Upper lobe of left lung (tissue), 6 donors: Measurements from ENCODE around the gene MEG3. TPM values are rescaled to one million over a fixed set of nuclear protein-coding genes. Genes with fewer than 3 reads are reported as not detected.

Experiments
- ATAC-seq, 2 donors: fragments of 200-7000 bp; cut with Tn5 transposase; one replicate each; pipeline ENCODE4 v1.9.1; 2022; ENCODE audit warnings: mild to moderate bottlenecking in 2 of 2, moderate library complexity in 2 of 2; ENCODE audit not compliant: low FRiP score in 2 of 2
- DNase-seq, 2 donors: peaks; one replicate each; pipeline ENCODE4 v3.0.0-alpha.2; 2019 to 2020
- H3K27ac ChIP-seq, 4 donors: fragments of 200-600 bp; sonication (generic); one replicate each; pipeline ENCODE4 v1.5.1; 2016 to 2019
- H3K27me3 ChIP-seq, 4 donors: fragments of 200-600 bp; sonication (generic); one replicate each; pipeline ENCODE4 v1.5.1; 2017 to 2019
- H3K36me3 ChIP-seq, 4 donors: fragments of 200-600 bp; sonication (generic); one replicate each; pipeline ENCODE4 v1.5.1; 2016 to 2019
- H3K4me1 ChIP-seq, 4 donors: fragments of 200-600 bp; sonication (generic); one replicate each; pipeline ENCODE4 v1.5.1; 2018 to 2019
- H3K4me3 ChIP-seq, 4 donors: fragments of 200-600 bp; sonication (generic); one replicate each; pipeline ENCODE4 v1.5.1; 2017 to 2019; ENCODE audit warnings: mild to moderate bottlenecking in 2 of 4, moderate library complexity in 1 of 4
- H3K9me3 ChIP-seq, 4 donors: fragments of 200-600 bp; sonication (generic); one replicate each; pipeline ENCODE4 v1.5.1; 2018 to 2019
- EP300 ChIP-seq, 4 donors: sonication (generic); formaldehyde crosslinking; IDR thresholded peaks; one replicate each; pipeline ENCODE4 v1.5.1; 2017; ENCODE audit warnings: antibody characterized with exemption in 4 of 4, control low read depth in 2 of 4
- POLR2A ChIP-seq, 4 donors: fragments of 450-650 bp; IDR thresholded peaks; one replicate each; pipeline ENCODE4 v1.5.1; 2016 to 2017; ENCODE audit warnings: antibody characterized with exemption in 4 of 4, mild to moderate bottlenecking in 2 of 4
- POLR2AphosphoS5 ChIP-seq, 2 donors: sonication (generic); formaldehyde crosslinking; IDR thresholded peaks; one replicate each; pipeline ENCODE4 v1.5.1; 2017; ENCODE audit warnings: antibody characterized with exemption in 2 of 2
- WGBS, 2 donors: methylation state at CpG; one replicate each; pipeline ENCODE4 v1.1.5; 2017 to 2018; 5-methylcytosine and 5-hydroxymethylcytosine counted together
- total RNA-seq, 6 donors: library from RNA; depleted of rRNA in 4 of 6; stranded (reverse); fragments of >200 nt in 4 of 6; gene quantifications; one replicate each; pipeline versions ENCODE4 v1.1.0 to v1.2.1, GENCODE V29; 2016 to 2021
- TF ChIP-seq, protein P1 (sequence below), 6 experiments: fragments of 450-650 bp in 4 of 6; fragments of 200-600 bp in 2 of 6; sonication (generic) in 2 of 6; IDR thresholded peaks; one replicate each; pipeline ENCODE4 v1.5.1; 2016 to 2019; ENCODE audit warnings: antibody characterized with exemption in 6 of 6
- donor health status: DM: no; HTN: no; CAD: no; lungs with moderate emphysema.
- donor health status: DM: no; HTN: yes; CAD: no; lungs with severe emphysema.

Gene MEG3
- total RNA-seq = 10 to 100 TPM in 4 of 6 donors, 1 to 10 TPM in 2; 3.9 to 39.8 (median 17.5) TPM

DNA sequence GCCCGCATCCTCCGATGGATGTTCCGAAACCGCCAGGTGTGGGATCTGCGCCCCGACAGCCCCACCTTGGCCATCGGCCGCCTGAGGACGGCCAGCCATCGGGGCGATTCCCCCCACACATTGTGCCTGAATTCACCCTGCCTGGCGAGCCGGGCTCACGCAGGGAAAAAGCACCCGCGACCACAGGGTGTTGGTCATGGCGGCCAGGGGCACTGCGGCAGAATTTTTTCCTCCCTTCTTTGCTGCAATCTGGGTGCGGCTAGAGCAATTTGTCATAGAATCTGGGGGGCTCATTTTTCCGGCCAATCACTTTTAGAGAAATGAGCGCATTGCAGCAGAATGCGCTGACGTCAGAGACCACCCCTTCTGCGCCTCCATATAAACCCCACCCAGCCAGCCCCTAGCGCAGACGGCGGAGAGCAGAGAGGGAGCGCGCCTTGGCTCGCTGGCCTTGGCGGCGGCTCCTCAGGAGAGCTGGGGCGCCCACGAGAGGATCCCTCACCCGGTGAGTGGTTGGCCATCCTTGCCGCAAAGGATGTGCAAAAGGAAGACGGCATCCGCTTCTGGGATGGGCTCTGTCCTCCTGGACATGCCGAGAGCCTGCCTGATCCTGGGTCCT lies at the start of gene MEG3:
Gene MEG3 (plus strand): TSS at position 406 of the 619 bp plus-strand sequence.
- H3K9me3 ChIP-seq = peaks cover 0 to 9% (median 2%) of the 10 kb centered on the region in 4 donors
- peaks cover 0 to 17% (median 1%) of the 10 kb centered on the region in 4 donors for H3K4me1 ChIP-seq
- no peaks in the 10 kb centered on the region for H3K36me3 ChIP-seq
- TF ChIP-seq EP300 (IDR thresholded peaks at IDR 0.05) (no peak), POLR2AphosphoS5 (IDR thresholded peaks at IDR 0.05) (peak in 1 of 2 donors; percentile 39), POLR2A (IDR thresholded peaks at IDR 0.05) (peak in 1 of 4 donors; percentile 19)
- TF ChIP-seq, protein P1, sequence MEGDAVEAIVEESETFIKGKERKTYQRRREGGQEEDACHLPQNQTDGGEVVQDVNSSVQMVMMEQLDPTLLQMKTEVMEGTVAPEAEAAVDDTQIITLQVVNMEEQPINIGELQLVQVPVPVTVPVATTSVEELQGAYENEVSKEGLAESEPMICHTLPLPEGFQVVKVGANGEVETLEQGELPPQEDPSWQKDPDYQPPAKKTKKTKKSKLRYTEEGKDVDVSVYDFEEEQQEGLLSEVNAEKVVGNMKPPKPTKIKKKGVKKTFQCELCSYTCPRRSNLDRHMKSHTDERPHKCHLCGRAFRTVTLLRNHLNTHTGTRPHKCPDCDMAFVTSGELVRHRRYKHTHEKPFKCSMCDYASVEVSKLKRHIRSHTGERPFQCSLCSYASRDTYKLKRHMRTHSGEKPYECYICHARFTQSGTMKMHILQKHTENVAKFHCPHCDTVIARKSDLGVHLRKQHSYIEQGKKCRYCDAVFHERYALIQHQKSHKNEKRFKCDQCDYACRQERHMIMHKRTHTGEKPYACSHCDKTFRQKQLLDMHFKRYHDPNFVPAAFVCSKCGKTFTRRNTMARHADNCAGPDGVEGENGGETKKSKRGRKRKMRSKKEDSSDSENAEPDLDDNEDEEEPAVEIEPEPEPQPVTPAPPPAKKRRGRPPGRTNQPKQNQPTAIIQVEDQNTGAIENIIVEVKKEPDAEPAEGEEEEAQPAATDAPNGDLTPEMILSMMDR (IDR thresholded peaks at IDR 0.05) = no peak
- peak within 1 kb of the TSS in 2 of 4 donors; percentile 16 to 22 for H3K4me3 ChIP-seq
- ATAC-seq (peak; percentile 34 to 67), DNase-seq (no peak)
- H3K27me3 ChIP-seq = peaks cover 0 to 13% (median 3%) of the 10 kb centered on the region in 4 donors
- H3K27ac ChIP-seq = no peak within 1 kb of the TSS
- WGBS, 2 donors = 58 to 60% methylated on average over 26 to 35 of the region's 39 CpGs

DNA sequence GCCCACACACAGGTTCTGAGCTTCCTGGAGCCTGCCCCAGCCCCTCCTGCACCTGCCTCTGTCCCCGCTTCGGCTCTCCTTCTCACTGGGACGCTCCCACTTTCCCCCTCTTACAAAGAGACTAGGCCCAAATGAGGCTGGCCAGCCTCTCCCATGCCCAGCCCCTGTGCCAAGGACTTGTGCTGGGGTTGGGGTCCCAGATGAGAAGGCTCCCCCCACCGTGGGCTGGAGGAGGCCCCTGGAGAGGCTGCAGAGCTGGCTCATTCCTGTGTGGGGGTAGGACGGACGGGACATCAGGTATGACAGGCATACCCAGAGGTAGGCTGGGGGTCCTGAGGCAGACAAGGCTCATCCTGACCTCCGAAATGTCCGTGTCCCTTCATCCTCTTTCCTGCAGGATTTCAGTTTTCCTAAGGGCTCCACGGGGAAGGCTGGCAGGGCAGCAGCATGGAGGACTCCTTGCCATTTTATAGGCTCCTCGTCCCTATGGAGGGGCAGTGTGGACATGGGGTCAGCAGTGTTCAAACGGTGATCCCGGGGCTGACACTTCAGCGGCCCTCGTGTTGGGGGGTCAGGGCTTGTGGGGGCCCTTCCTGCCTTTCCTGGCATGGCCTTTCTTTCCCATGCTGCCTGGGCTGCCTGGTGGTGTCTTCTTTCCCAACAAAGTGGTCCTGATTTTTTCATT lies 49.1 kb upstream of the MEG3 start:
- no peaks in the 10 kb centered on the region for H3K4me1 ChIP-seq

DNA sequence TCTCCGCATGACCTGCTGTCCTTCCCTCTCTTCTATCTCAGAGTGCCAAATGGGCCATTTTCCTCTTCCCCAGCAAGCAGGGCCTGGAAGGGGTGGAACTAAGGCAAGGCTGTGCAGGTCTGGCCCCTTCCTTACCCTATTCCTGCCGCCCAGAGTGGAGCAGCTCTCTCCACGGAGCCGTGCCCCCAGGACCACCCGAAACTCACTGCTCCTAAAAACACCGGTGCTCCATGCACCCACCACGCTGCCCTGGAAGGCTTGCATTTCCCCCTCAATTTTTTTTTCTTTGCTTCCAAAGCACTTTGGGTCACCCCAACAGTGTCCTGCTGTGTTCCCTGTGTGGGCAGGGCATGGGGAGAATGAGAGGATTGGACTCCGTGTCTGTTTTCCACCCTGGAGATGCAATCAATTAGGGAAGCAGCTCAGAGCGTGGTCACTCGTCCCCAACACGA lies 48.5 kb upstream of the MEG3 start:
- H3K27ac ChIP-seq = no peak overlapping the region
- H3K4me3 ChIP-seq = no peak overlapping the region
- no peaks in the 10 kb centered on the region for H3K9me3 ChIP-seq
- no peaks in the 10 kb centered on the region for H3K36me3 ChIP-seq
- H3K4me1 ChIP-seq = no peaks in the 10 kb centered on the region
- no peak for TF ChIP-seq EP300 (IDR thresholded peaks at IDR 0.05)
- no peak for TF ChIP-seq POLR2AphosphoS5 (IDR thresholded peaks at IDR 0.05)
- TF ChIP-seq, protein P1 (IDR thresholded peaks at IDR 0.05) = no peak
- TF ChIP-seq POLR2A (IDR thresholded peaks at IDR 0.05) = no peak
- no peak for ATAC-seq
- DNase-seq = no peak
- WGBS, 2 donors = 89 to 91% methylated on average over 11 of the region's 11 CpGs
- H3K27me3 ChIP-seq = no peaks in the 10 kb centered on the region

More for the DNA sequence above, 49.1 kb upstream of the MEG3 start:
- no peaks in the 10 kb centered on the region for H3K36me3 ChIP-seq
- no peak for ATAC-seq
- no peak for DNase-seq
- TF ChIP-seq, protein P1 (IDR thresholded peaks at IDR 0.05) = no peak
- TF ChIP-seq POLR2A (IDR thresholded peaks at IDR 0.05) (no peak), POLR2AphosphoS5 (IDR thresholded peaks at IDR 0.05) (no peak), EP300 (IDR thresholded peaks at IDR 0.05) (no peak)
- H3K27ac ChIP-seq = no peak overlapping the region
- H3K9me3 ChIP-seq = no peaks in the 10 kb centered on the region
- no peak overlapping the region for H3K4me3 ChIP-seq
- H3K27me3 ChIP-seq = no peaks in the 10 kb centered on the region
- WGBS, 2 donors = 83 to 87% methylated on average over 11 to 13 of the region's 14 CpGs

DNA sequence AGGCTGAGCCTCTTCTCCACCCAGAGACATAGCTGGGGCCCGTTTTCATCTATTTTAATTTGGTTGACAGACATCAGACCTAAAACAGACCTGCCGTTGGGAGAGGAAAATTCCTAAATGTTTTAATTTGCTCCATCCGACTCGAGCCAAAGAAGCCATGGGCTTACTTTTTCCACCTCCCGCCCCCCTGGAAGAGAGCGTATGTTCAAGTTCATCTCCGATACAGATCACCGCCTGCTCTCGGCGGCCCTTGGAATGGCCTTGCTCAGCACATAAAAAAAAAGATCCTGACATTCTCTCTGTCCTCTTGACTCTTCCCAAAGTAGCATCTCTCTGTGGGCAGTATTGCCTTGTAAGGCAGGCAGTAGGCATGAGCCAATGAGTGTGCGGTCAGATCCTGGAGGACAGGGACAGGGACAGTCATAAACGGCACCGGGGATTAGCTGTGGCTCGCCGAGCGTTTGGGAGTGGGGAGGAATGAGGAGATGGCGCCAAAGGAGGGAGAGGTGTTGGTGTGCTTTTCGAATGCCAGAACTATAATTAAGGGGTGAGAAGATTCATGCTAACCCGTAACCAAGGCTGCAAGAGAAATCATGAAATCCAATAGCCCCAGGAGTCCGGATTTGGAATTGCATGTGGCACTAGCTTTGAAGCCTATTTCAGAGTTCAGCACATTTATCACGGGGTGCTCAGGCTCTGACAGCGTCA lies 47.9 kb upstream of the MEG3 start:
- ATAC-seq = no peak

More for the DNA sequence above, 47.9 kb upstream of the MEG3 start:
- no peaks in the 10 kb centered on the region for H3K27me3 ChIP-seq
- no peak overlapping the region for H3K27ac ChIP-seq
- H3K4me3 ChIP-seq = no peak overlapping the region
- no peaks in the 10 kb centered on the region for H3K36me3 ChIP-seq
- WGBS, 2 donors = 84 to 86% methylated on average over 22 of the region's 22 CpGs
- H3K4me1 ChIP-seq = no peaks in the 10 kb centered on the region
- no peak for DNase-seq
- H3K9me3 ChIP-seq = no peaks in the 10 kb centered on the region
- TF ChIP-seq POLR2A (IDR thresholded peaks at IDR 0.05) (no peak), POLR2AphosphoS5 (IDR thresholded peaks at IDR 0.05) (no peak), EP300 (IDR thresholded peaks at IDR 0.05) (no peak)
- TF ChIP-seq, protein P1 (IDR thresholded peaks at IDR 0.05) = no peak
